Loucy (cell line): ENCODE measurements around the gene ANO2.

Experiments
- H2AFZ ChIP-seq: fragments of 200-600 bp; sonication (generic); 2 replicates; pipeline ENCODE4 v1.6.0; 2016; ENCODE audit warnings: antibody characterized with exemption, mild to moderate bottlenecking, low read length, moderate library complexity
- H3F3A ChIP-seq: fragments of 200-600 bp; 2 replicates; pipeline ENCODE4 v1.6.0; 2016; ENCODE audit warnings: antibody characterized with exemption, low read depth, mild to moderate bottlenecking
- H3K27me3 ChIP-seq: fragments of 200-600 bp; sonication (generic); 2 replicates; pipeline ENCODE4 v1.6.1; 2014; ENCODE audit warnings: low read length, mild to moderate bottlenecking; ENCODE audit not compliant: insufficient read depth, poor library complexity, severe bottlenecking
- H3K36me3 ChIP-seq: fragments of 200-600 bp; sonication (generic); 2 replicates; pipeline ENCODE4 v1.6.1; 2016; ENCODE audit warnings: low read length; ENCODE audit not compliant: insufficient read depth
- H3K4me1 ChIP-seq: fragments of 200-600 bp; sonication (generic); 2 replicates; pipeline ENCODE4 v1.5.1; 2014; ENCODE audit warnings: low read length, mild to moderate bottlenecking; ENCODE audit not compliant: insufficient read depth, poor library complexity, severe bottlenecking
- H3K4me2 ChIP-seq: fragments of 200-600 bp; sonication (generic); 2 replicates; pipeline ENCODE4 v1.6.0; 2014; ENCODE audit warnings: antibody characterized with exemption, low read length, low read depth, mild to moderate bottlenecking; ENCODE audit not compliant: poor library complexity, severe bottlenecking
- H3K4me3 ChIP-seq: fragments of 200-600 bp; sonication (generic); 2 replicates; pipeline ENCODE4 v1.5.1; 2014; ENCODE audit warnings: low read length, mild to moderate bottlenecking, mixed read lengths; ENCODE audit not compliant: poor library complexity, severe bottlenecking
- H3K79me2 ChIP-seq: fragments of 200-600 bp; sonication (generic); 2 replicates; pipeline ENCODE4 v1.6.1; 2014; ENCODE audit warnings: low read length; ENCODE audit not compliant: insufficient read depth
- H3K9ac ChIP-seq: fragments of 200-600 bp; sonication (generic); 2 replicates; pipeline ENCODE4 v1.6.0; 2014; ENCODE audit warnings: mild to moderate bottlenecking, low read depth, low read length, moderate library complexity; ENCODE audit not compliant: poor library complexity, severe bottlenecking
- H3K9me2 ChIP-seq: fragments of 200-600 bp; sonication (generic); replicated peaks from 2 replicates; pipeline ENCODE4 v1.6.1; 2016; ENCODE audit warnings: low read depth, low read length, mixed read lengths
- H3K9me3 ChIP-seq: fragments of 200-600 bp; sonication (generic); 2 replicates; pipeline ENCODE4 v1.6.1; 2014; ENCODE audit warnings: mild to moderate bottlenecking, antibody characterized with exemption, low read length, low read depth; ENCODE audit not compliant: insufficient read depth
- H4K20me1 ChIP-seq: fragments of 200-600 bp; sonication (generic); 2 replicates; pipeline ENCODE4 v1.6.0; 2014; ENCODE audit warnings: antibody characterized with exemption, low read length, mild to moderate bottlenecking; ENCODE audit not compliant: insufficient read depth, poor library complexity, severe bottlenecking
- CTCF ChIP-seq: fragments of 200-600 bp; sonication (generic); conservative IDR thresholded peaks from 2 replicates; pipeline ENCODE4 v1.5.1; 2014; ENCODE audit warnings: mild to moderate bottlenecking, antibody characterized with exemption, low read length
- EZH2phosphoT487 ChIP-seq: fragments of 200-600 bp; IDR thresholded peaks from 2 replicates; pipeline ENCODE4 v1.6.1; 2018; ENCODE audit warnings: antibody characterized with exemption, mild to moderate bottlenecking, moderate library complexity, borderline replicate concordance

Gene ANO2

GRCh38 chr12:5803532-5803931, 141.5 kb downstream of the ANO2 start:
- H3K36me3 ChIP-seq = no peaks in the 10 kb centered on the region
- no peaks in the 10 kb centered on the region for H3K9me2 ChIP-seq
- H2AFZ ChIP-seq = no peak overlapping the region
- H3F3A ChIP-seq = no peaks in the 10 kb centered on the region
- H3K4me2 ChIP-seq = no peak overlapping the region
- H3K79me2 ChIP-seq = no peaks in the 10 kb centered on the region
- H3K4me1 ChIP-seq = no peaks in the 10 kb centered on the region
- TF ChIP-seq EZH2phosphoT487 = no peak
- TF ChIP-seq CTCF = no peak
- no peaks in the 10 kb centered on the region for H3K9me3 ChIP-seq
- H3K4me3 ChIP-seq = no peak overlapping the region
- H3K27me3 ChIP-seq = no peaks in the 10 kb centered on the region
- H4K20me1 ChIP-seq = no peaks in the 10 kb centered on the region
- H3K9ac ChIP-seq = no peak overlapping the region

GRCh38 chr12:5798242-5799015, 146.6 kb downstream of the ANO2 start:
- H4K20me1 ChIP-seq = no peaks in the 10 kb centered on the region
- no peaks in the 10 kb centered on the region for H3K27me3 ChIP-seq
- no peaks in the 10 kb centered on the region for H3K4me1 ChIP-seq
- no peaks in the 10 kb centered on the region for H3K79me2 ChIP-seq
- H3K4me3 ChIP-seq = no peak overlapping the region
- H3K36me3 ChIP-seq = no peaks in the 10 kb centered on the region
- H3F3A ChIP-seq = no peaks in the 10 kb centered on the region
- H3K9ac ChIP-seq = no peak overlapping the region
- no peak overlapping the region for H2AFZ ChIP-seq
- H3K9me3 ChIP-seq = no peaks in the 10 kb centered on the region
- H3K9me2 ChIP-seq = no peaks in the 10 kb centered on the region
- no peak for TF ChIP-seq EZH2phosphoT487
- no peak overlapping the region for H3K4me2 ChIP-seq

- TF ChIP-seq EZH2phosphoT487 = no peak
- no peak for TF ChIP-seq CTCF
- no peaks in the 10 kb centered on the region for H3K9me2 ChIP-seq
- no peaks in the 10 kb centered on the region for H3F3A ChIP-seq
- no peak overlapping the region for H3K4me2 ChIP-seq
- H3K36me3 ChIP-seq = no peaks in the 10 kb centered on the region
- H3K4me3 ChIP-seq = no peak overlapping the region
- no peaks in the 10 kb centered on the region for H4K20me1 ChIP-seq
- H3K9ac ChIP-seq = no peak overlapping the region
- H3K4me1 ChIP-seq = no peaks in the 10 kb centered on the region
- no peaks in the 10 kb centered on the region for H3K79me2 ChIP-seq
- H2AFZ ChIP-seq = no peak overlapping the region
- H3K27me3 ChIP-seq = no peaks in the 10 kb centered on the region
- no peaks in the 10 kb centered on the region for H3K9me3 ChIP-seq
Measured at GRCh38 chr12:5797661-5798060, 147.4 kb downstream of the ANO2 start.

GRCh38 chr12:5796959-5797225, 148.2 kb downstream of the ANO2 start:
- H3K4me3 ChIP-seq = no peak overlapping the region
- no peaks in the 10 kb centered on the region for H3F3A ChIP-seq
- H3K9ac ChIP-seq = no peak overlapping the region
- H3K4me1 ChIP-seq = no peaks in the 10 kb centered on the region
- no peak overlapping the region for H3K4me2 ChIP-seq
- H3K9me2 ChIP-seq = no peaks in the 10 kb centered on the region
- H2AFZ ChIP-seq = no peak overlapping the region
- H3K36me3 ChIP-seq = no peaks in the 10 kb centered on the region
- H3K79me2 ChIP-seq = no peaks in the 10 kb centered on the region
- TF ChIP-seq EZH2phosphoT487 = no peak
- no peak for TF ChIP-seq CTCF
- H4K20me1 ChIP-seq = no peaks in the 10 kb centered on the region
- no peaks in the 10 kb centered on the region for H3K9me3 ChIP-seq
- H3K27me3 ChIP-seq = no peaks in the 10 kb centered on the region
